WERI-Rb-1 (cell line): ENCODE results near the gene RPS6KA4.

ENCODE experiments used
- DNase-seq: peaks from one replicate; pipeline ENCODE4 v3.0.0-alpha.2; 2020
- H3K27ac ChIP-seq: fragments of 250-450 bp; sonication (Bioruptor Pico); 2 replicates; pipeline ENCODE4 v1.5.1; 2020; ENCODE audit warnings: mild to moderate bottlenecking, moderate library complexity
- H3K27me3 ChIP-seq: fragments of 250-450 bp; sonication (Bioruptor Pico); 2 replicates; pipeline ENCODE4 v1.5.1; 2021; ENCODE audit warnings: mild to moderate bottlenecking, low read depth, moderate library complexity; ENCODE audit not compliant: insufficient read depth, severe bottlenecking
- H3K36me3 ChIP-seq: fragments of 250-450 bp; sonication (Bioruptor Pico); 2 replicates; pipeline ENCODE4 v1.5.1; 2020; ENCODE audit warnings: mild to moderate bottlenecking, moderate library complexity
- H3K4me3 ChIP-seq: 2 replicates; pipeline ENCODE4 v1.5.1; 2011; ENCODE audit warnings: low read depth, mild to moderate bottlenecking, control low read depth, low read length
- H3K9me3 ChIP-seq: fragments of 250-450 bp; sonication (Bioruptor Pico); 2 replicates; pipeline ENCODE4 v1.5.1; 2021; ENCODE audit warnings: mild to moderate bottlenecking, moderate library complexity; ENCODE audit not compliant: severe bottlenecking
- TF ChIP-seq, protein P1 (sequence below): IDR thresholded peaks from 2 replicates; pipeline ENCODE4 v1.5.1; 2011; ENCODE audit warnings: low read depth, mild to moderate bottlenecking, control low read depth, inconsistent platforms, low read length

RPS6KA4 gene

DNA sequence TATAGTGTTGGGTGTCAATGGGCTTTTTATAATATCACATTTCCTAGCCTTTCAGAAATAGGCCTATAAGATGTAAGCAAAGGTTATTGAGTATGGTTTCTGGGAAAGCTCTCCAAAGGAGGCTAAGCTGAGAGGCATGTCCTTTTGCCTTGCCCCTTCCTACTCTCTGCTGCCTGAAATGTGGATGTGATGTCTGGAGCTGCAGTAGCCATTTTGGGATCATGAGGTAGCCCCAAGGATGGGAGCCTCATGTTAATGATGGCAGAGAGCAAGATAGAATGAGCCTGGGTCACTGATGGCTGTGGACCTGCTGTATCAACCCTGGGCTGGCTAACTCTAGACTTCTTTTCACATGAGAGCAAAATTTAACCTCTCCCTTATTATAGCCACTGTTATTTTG, 29.0 kb downstream of the RPS6KA4 start:
- TF ChIP-seq, protein P1, sequence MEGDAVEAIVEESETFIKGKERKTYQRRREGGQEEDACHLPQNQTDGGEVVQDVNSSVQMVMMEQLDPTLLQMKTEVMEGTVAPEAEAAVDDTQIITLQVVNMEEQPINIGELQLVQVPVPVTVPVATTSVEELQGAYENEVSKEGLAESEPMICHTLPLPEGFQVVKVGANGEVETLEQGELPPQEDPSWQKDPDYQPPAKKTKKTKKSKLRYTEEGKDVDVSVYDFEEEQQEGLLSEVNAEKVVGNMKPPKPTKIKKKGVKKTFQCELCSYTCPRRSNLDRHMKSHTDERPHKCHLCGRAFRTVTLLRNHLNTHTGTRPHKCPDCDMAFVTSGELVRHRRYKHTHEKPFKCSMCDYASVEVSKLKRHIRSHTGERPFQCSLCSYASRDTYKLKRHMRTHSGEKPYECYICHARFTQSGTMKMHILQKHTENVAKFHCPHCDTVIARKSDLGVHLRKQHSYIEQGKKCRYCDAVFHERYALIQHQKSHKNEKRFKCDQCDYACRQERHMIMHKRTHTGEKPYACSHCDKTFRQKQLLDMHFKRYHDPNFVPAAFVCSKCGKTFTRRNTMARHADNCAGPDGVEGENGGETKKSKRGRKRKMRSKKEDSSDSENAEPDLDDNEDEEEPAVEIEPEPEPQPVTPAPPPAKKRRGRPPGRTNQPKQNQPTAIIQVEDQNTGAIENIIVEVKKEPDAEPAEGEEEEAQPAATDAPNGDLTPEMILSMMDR = no peak
- Histone ChIP-seq H3K36me3 (no peaks in the 10 kb centered on the region), H3K4me3 (no peak overlapping the region), H3K27ac (no peak overlapping the region), H3K9me3 (no peaks in the 10 kb centered on the region), H3K27me3 (no peaks in the 10 kb centered on the region)
- DNase-seq = no peak

GRCh38 chr11:64388894-64389293, 29.9 kb downstream of the RPS6KA4 start:
- TF ChIP-seq, protein P1 = no peak
- Histone ChIP-seq H3K4me3 (no peak overlapping the region), H3K27me3 (no peaks in the 10 kb centered on the region), H3K36me3 (no peaks in the 10 kb centered on the region), H3K9me3 (no peaks in the 10 kb centered on the region), H3K27ac (no peak overlapping the region)
- DNase-seq = no peak

GRCh38 chr11:64389851-64390250, 30.9 kb downstream of the RPS6KA4 start:
- H3K9me3 ChIP-seq = no peaks in the 10 kb centered on the region
- H3K4me3 ChIP-seq = no peak overlapping the region
- no peak for DNase-seq
- TF ChIP-seq, protein P1 = no peak
- H3K27ac ChIP-seq = no peak overlapping the region
- no peaks in the 10 kb centered on the region for H3K27me3 ChIP-seq
- no peaks in the 10 kb centered on the region for H3K36me3 ChIP-seq

- Histone ChIP-seq H3K27me3 (no peaks in the 10 kb centered on the region), H3K9me3 (no peaks in the 10 kb centered on the region), H3K36me3 (no peaks in the 10 kb centered on the region), H3K27ac (no peak overlapping the region), H3K4me3 (no peak overlapping the region)
- DNase-seq = no peak
- TF ChIP-seq, protein P1 = no peak
These were observed 31.6 kb downstream of the RPS6KA4 start for GRCh38 chr11:64390558-64390957.

DNA sequence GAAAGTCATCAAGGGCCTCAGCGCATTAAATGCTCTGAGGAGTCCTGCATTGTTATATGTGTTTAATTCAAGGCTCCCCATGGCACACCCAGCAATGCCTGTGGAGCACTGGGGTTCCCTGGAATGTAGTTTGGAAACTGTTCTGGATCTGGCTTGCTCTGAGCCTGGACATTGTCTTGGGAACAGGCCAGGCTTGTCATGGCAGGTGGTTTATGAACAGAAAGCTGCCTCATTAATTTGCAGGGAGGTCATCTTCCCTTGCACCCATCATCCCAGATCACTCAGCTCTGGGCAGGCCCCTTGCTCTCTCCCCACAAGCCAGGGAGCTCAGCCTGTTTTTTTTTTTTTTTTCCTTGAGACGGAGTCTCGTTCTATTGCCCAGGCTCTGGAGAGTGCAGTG, 32.9 kb downstream of the RPS6KA4 start:
- no peak overlapping the region for H3K27ac ChIP-seq
- no peaks in the 10 kb centered on the region for H3K9me3 ChIP-seq
- no peak for DNase-seq
- no peak overlapping the region for H3K4me3 ChIP-seq
- TF ChIP-seq, protein P1 = no peak
- H3K36me3 ChIP-seq = no peaks in the 10 kb centered on the region
- no peaks in the 10 kb centered on the region for H3K27me3 ChIP-seq

GRCh38 chr11:64395545-64396078, 36.6 kb downstream of the RPS6KA4 start:
- no peaks in the 10 kb centered on the region for H3K9me3 ChIP-seq
- no peaks in the 10 kb centered on the region for H3K36me3 ChIP-seq
- TF ChIP-seq, protein P1 = no peak
- H3K27ac ChIP-seq = peak overlapping the region; percentile 66
- DNase-seq = no peak
- H3K27me3 ChIP-seq = no peaks in the 10 kb centered on the region
- peak overlapping the region; percentile 25 for H3K4me3 ChIP-seq
